GM18868 (cell line): ENCODE measurements around the gene GTF2H2C_2.
"Not testable (repeated sequence)": the region's sequence is repeated elsewhere in the genome, so short reads cannot be mapped to it uniquely, and the experiment has no call there.

Experiments used
- ATAC-seq: cut with Tn5 transposase; IDR thresholded peaks from one replicate; pipeline ENCODE4 v1.9.1; 2021; ENCODE audit warnings: mild to moderate bottlenecking, moderate library complexity; ENCODE audit not compliant: unreplicated experiment

GTF2H2C_2 gene

DNA sequence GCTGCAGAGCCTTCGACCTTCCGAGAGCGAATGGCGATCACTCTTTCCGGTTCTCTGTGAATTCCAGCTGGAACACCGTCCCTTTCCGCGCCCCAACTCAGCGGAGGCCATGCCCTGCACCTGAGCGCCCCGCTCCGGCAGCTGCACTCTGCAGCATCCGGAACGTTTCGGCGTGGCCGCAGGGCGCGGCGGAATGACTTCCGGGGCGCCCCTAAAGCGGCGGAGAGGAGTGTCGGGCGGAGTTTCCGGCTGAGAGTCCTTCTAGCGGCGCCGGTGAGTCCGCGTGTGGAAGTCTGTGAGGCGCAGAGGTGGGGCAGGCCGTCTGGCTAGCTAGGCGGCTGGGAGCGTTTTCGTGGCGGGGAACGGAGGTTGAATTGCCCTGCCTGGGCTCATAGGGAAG lies at the start of gene GTF2H2C_2:
TSS of gene GTF2H2C_2 (plus strand) at position 252 of the 400 bp plus-strand sequence.
- ATAC-seq, result peak; percentile 99

DNA sequence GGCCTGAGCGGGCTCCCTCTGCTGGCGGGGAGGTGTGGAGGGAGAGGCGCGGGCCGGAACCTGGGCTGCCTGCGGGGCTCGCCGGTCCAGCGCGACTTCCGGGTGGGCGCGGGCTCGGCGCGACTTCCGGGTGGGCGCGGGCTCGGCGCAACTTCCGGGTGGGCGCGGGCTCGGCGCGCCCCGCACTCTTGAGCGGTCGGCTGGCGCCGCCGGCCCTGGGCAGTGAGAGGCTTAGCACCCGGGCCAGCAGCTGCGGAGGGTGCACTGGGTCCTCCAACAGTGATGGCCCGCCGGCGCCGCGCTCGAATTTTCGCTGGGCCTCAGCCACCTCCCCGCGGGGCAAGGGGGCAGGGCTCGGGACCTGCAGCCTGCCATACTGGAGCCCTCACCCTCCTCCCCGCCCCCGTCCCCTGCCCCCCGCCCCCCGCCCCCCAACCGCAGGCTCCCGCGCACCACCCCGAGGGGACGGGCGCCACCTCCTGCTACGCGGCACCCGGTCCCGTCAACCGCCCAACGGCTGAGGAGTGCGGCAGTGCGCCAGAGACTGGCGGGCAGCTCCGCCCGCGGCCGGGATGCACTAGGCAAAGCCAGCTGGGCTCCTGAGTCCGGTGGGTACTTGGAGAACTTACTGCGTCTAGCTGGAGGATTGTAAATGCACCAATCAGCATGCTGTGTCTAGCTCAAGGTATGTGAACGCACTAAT lies 14.0 kb upstream of the GTF2H2C_2 start:
- not testable (repeated sequence) for ATAC-seq

DNA sequence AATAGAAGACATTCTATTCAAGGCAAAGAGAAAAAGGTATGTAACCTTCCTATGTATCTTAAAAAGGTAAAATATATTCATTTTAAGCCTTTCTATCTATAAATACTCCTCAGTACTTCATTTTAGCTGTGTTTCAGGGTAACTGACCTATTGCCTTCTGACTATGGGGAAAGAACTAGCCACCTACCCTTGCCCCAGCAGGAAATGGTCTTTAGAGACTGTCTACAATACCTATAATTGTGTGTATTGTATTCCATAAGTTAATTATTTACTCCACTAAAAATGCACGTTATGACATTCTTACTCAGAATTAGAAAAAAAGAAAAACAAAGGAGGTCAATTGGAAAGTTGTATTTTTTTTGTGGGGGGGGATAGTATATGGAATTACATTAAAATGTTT lies 6.2 kb downstream of the GTF2H2C_2 start:
- ATAC-seq, result not testable (repeated sequence)

GRCh38 chr5:70423215-70423614 lies 8.0 kb downstream of the GTF2H2C_2 start:
- ATAC-seq, result not testable (repeated sequence)

DNA sequence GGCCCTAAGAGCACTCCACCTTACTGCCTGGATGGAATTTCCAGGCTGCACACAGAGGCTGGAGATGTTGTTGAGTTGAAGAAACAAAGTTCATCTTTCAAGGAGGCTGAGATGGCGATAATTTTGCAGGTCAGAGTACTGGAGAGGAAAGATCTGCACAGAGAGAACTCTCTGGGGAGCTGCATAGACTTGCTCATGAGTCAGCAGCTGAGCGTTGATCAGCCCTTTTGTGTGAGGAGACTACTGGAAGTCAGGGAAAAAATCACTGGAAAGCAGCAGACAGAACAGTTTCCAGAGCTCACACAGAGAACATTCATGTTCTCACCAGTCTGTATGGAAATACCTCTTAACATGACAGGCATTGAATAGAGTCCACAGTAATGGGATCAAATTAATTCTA lies 23.4 kb downstream of the GTF2H2C_2 start:
- ATAC-seq, result not testable (repeated sequence)

GRCh38 chr5:70449565-70449964 lies 34.4 kb downstream of the GTF2H2C_2 start:
- not testable (repeated sequence) for ATAC-seq

- ATAC-seq, result not testable (repeated sequence)
Measured at GRCh38 chr5:70451249-70451984, 36.2 kb downstream of the GTF2H2C_2 start.

DNA sequence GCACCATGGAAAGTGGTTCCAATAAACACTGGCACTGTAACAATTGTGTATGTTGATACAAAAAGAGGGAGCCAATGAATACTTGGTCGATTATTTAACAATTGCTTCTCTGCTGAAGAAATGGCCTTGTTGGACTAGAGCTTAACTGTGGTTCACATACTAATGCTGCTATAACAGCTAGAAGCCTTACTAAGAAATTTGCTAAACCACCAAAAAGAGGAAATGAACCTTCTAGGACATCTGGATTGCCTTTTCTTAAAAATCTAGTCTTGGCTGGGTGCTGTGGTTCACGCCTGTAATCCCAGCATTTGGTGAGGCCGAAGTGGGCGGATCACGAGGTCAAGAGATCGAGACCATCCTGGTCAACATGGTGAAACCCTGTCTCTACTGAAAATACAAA lies 41.9 kb downstream of the GTF2H2C_2 start:
- ATAC-seq, result peak; percentile 88

- not testable (repeated sequence) for ATAC-seq
Measured at GRCh38 chr5:70459188-70459587, 44.0 kb downstream of the GTF2H2C_2 start.

GRCh38 chr5:70461984-70462383 lies 46.8 kb downstream of the GTF2H2C_2 start:
- not testable (repeated sequence) for ATAC-seq

- not testable (repeated sequence) for ATAC-seq
Measured at GRCh38 chr5:70464019-70464637, 49.0 kb downstream of the GTF2H2C_2 start.

DNA sequence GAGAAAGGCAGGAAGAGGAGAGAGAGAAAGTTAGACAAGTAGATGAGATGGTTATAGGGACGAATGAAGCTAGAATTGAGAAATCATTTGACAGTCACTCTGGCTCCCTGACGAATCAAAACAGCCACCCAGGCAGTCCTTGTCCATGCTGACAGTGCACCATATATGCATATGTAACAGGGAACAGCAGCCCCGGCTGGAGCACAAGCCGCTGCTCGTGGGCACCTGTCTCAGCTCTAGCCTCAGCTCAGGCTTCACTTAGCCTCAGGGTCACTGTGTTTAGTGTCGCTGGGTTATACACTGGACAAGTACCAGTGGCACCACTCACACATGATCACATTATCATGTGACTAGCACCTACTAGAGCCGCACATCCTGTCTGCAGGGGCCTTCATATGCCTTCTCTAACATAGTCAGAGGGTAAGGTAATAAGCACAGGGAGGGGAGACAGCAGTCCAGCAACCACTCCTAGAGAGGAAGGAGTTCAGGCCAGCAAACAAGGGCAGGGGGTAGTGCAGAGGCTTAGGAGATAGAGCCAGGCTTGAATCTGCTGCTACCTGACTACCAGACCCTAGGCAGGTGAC lies 54.9 kb downstream of the GTF2H2C_2 start:
- not testable (repeated sequence) for ATAC-seq
